Suprapubic skin (tissue), 3 donors: Measurements from ENCODE around the gene GPATCH1.
A peak's percentile ranks its signal among the peaks of the same experiment; 100 is the strongest.

Experiments used
- POLR2AphosphoS5 ChIP-seq, 3 donors: sonication (generic); formaldehyde crosslinking; IDR thresholded peaks; one replicate each; pipeline ENCODE4 v1.6.1; 2017; ENCODE audit warnings: antibody characterized with exemption in 3 of 3
- TF ChIP-seq, protein P1 (sequence below), 2 donors: fragments of 200-600 bp in 1 of 2; fragments of 450-650 bp in 1 of 2; sonication (generic) in 1 of 2; IDR thresholded peaks; one replicate each; pipeline ENCODE4 v1.5.1; 2016 to 2019; ENCODE audit warnings: antibody characterized with exemption in 2 of 2, mild to moderate bottlenecking in 1 of 2, moderate library complexity in 1 of 2

DNA sequence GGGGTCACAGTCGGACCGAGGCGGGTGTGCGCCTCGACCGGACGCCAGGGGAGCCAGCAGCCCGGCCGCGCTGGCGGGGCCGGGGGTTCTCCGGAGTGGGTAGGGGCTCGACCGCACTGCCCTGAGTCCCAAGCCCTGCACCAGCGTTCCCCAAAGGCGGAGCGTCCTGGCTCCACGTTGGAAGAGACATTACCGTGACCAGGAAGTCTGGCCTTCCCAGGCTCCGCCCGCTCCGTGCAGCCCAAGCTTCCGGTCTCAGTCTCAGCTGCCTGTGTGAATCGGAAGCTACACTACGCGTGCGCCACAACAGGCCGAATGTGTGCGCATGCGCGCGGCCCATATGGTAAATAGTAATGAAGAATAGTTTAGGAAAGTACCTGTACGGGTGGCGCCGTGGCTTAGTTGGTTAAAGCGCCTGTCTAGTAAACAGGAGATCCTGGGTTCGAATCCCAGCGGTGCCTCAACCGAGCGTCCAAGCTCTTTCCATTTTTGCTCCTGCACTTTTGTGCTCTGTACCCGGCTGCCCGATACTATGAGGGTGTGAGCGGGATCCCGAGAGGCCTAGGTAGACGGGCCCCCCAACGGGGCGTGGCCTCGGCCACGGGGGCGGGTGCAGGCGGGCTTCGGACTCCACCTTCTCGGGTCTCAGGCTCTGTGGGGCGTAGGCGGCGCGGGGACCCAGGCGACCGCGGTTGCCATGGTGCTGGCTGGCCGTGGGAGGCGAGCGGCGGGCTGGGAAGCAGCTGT is 95.9 kb downstream of the GPATCH1 start:
- peak; percentile 49 to 93 (median 64) for TF ChIP-seq POLR2AphosphoS5 (IDR thresholded peaks at IDR 0.05)
- TF ChIP-seq, protein P1, sequence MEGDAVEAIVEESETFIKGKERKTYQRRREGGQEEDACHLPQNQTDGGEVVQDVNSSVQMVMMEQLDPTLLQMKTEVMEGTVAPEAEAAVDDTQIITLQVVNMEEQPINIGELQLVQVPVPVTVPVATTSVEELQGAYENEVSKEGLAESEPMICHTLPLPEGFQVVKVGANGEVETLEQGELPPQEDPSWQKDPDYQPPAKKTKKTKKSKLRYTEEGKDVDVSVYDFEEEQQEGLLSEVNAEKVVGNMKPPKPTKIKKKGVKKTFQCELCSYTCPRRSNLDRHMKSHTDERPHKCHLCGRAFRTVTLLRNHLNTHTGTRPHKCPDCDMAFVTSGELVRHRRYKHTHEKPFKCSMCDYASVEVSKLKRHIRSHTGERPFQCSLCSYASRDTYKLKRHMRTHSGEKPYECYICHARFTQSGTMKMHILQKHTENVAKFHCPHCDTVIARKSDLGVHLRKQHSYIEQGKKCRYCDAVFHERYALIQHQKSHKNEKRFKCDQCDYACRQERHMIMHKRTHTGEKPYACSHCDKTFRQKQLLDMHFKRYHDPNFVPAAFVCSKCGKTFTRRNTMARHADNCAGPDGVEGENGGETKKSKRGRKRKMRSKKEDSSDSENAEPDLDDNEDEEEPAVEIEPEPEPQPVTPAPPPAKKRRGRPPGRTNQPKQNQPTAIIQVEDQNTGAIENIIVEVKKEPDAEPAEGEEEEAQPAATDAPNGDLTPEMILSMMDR (IDR thresholded peaks at IDR 0.05): no peak
